ENCODE results near the gene GAGE10.

DNA sequence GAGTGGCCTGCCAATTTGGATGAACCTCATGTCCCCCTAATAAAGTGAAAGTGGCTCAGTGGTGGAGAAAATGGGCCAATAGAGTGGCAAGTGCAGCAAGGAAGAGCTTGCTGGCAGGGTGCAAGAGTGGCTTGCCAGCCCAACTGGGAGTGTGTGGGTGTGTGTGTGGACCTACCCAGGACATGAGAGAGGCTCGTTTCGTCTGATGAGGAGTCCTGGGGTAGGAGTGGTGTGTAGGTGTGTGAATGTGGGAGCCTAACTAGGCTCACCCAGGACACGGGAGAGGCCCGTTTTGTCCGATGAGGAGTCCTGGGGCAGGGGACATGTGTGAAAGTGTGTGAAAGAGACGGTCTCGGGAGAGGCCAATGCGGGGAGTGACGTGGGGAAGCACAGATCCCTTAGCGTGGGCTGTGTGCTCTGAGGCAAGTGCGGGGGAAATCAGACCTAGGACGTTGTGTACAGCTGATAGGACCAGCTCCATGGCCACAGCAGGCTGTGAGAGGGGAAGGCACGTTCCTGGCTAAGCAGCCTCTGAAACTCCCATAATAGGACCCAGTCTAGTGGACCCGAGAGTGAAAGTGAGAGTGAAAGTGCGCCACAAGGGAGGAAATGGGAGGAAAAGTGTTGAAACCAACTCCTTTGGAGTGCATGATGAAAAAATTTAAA is 5.3 kb downstream of the GAGE10 start:
- TF ChIP-seq POLR2AphosphoS5 (IDR thresholded peaks at IDR 0.05) = no peak
- TF ChIP-seq, protein P1, sequence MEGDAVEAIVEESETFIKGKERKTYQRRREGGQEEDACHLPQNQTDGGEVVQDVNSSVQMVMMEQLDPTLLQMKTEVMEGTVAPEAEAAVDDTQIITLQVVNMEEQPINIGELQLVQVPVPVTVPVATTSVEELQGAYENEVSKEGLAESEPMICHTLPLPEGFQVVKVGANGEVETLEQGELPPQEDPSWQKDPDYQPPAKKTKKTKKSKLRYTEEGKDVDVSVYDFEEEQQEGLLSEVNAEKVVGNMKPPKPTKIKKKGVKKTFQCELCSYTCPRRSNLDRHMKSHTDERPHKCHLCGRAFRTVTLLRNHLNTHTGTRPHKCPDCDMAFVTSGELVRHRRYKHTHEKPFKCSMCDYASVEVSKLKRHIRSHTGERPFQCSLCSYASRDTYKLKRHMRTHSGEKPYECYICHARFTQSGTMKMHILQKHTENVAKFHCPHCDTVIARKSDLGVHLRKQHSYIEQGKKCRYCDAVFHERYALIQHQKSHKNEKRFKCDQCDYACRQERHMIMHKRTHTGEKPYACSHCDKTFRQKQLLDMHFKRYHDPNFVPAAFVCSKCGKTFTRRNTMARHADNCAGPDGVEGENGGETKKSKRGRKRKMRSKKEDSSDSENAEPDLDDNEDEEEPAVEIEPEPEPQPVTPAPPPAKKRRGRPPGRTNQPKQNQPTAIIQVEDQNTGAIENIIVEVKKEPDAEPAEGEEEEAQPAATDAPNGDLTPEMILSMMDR (IDR thresholded peaks at IDR 0.05) = no peak
- no peak for TF ChIP-seq POLR2A (IDR thresholded peaks at IDR 0.05; ENCODE audit: low read depth)
